ENCODE results near the gene RAVER1.

The RAVER1 gene

DNA sequence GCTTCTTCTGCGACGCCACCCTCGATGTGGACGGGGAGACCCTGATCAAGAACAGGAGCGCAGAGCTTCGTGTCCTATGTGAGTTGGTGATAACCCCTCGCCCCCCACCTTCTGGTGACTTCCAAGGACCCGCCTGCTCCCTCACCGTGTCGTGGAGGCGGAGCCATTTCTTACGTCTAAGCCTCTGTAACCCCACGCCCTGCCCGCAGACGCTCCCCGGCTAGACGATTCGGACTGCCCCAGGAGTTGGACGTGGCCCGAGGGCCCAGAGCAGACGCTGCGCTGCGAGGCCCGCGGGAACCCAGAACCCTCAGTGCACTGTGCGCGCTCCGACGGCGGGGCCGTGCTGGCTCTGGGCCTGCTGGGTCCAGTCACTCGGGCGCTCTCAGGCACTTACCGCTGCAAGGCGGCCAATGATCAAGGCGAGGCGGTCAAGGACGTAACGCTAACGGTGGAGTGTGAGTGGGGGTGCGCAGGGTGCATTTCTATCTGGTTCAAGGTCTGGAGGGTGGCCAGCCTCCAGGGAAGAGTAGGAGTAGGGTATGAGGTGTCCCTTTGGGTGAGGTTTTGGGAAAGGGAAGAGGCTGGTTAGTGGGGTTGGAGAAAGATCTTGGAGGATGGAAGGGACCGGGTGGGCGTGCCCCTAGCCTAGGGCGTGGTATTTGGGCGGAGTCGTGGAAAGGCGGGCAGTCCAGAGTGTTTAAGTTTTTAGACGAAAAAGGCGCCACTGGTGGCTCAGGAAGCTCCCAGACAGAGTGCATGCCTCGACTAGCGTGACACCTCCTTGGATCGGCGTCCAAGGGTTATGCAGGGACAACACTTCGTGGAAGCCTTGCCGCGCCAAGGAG lies 40.3 kb downstream of the RAVER1 start:
- no peak overlapping the region for H3K4me3 ChIP-seq (IDR thresholded peaks at IDR 0.05; ENCODE audit: insufficient read depth, low read depth, low read length)
- no peak overlapping the region for H3K27ac ChIP-seq
- H3K4me1 ChIP-seq (ENCODE audit: low read depth, poor library complexity, severe bottlenecking) = peaks cover 28% of the 10 kb centered on the region
- peaks cover 26% of the 10 kb centered on the region for H3K27me3 ChIP-seq (ENCODE audit: insufficient read depth, low read depth)
- no peak overlapping the region for H3K9ac ChIP-seq
- no peaks in the 10 kb centered on the region for H3K79me2 ChIP-seq (ENCODE audit: insufficient read depth, low read depth)
- H2AFZ ChIP-seq (ENCODE audit: low read depth) = peak overlapping the region; percentile 58; the same call in 1 of the 2 replicates
- H3K4me2 ChIP-seq = peak overlapping the region; percentile 88; the same call in 1 of the 2 replicates
- H4K20me1 ChIP-seq (ENCODE audit: insufficient read depth) = no peaks in the 10 kb centered on the region
- TF ChIP-seq, protein P1, sequence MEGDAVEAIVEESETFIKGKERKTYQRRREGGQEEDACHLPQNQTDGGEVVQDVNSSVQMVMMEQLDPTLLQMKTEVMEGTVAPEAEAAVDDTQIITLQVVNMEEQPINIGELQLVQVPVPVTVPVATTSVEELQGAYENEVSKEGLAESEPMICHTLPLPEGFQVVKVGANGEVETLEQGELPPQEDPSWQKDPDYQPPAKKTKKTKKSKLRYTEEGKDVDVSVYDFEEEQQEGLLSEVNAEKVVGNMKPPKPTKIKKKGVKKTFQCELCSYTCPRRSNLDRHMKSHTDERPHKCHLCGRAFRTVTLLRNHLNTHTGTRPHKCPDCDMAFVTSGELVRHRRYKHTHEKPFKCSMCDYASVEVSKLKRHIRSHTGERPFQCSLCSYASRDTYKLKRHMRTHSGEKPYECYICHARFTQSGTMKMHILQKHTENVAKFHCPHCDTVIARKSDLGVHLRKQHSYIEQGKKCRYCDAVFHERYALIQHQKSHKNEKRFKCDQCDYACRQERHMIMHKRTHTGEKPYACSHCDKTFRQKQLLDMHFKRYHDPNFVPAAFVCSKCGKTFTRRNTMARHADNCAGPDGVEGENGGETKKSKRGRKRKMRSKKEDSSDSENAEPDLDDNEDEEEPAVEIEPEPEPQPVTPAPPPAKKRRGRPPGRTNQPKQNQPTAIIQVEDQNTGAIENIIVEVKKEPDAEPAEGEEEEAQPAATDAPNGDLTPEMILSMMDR (conservative IDR thresholded peaks at IDR 0.05; ENCODE audit: low read depth, low read length) = no peak
- no peaks in the 10 kb centered on the region for H3K36me3 ChIP-seq (ENCODE audit: insufficient read depth)

DNA sequence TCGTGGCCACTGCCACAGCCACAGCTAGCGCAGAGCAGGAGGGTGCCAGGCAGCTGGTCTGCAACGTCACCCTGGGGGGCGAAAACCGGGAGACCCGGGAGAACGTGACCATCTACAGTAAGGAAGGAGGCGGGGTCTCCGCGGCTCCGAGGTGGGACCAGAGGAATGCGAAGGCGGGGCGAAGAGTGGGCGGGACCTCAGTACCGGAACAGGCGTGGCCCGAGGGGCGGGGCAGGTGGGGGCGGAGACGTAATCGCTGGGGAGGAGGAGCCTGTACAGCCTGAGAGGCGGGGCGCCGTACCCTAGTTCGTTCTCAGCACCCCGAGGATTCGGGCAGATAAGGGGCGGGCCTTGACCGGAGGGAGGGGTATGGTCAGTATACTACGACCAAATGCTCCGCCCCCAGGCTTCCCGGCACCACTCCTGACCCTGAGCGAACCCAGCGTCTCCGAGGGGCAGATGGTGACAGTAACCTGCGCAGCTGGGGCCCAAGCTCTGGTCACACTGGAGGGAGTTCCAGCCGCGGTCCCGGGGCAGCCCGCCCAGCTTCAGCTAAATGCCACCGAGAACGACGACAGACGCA lies 41.0 kb downstream of the RAVER1 start:
- H3K36me3 ChIP-seq (ENCODE audit: insufficient read depth) = no peaks in the 10 kb centered on the region
- H3K4me1 ChIP-seq (ENCODE audit: low read depth, poor library complexity, severe bottlenecking) = peaks cover 28% of the 10 kb centered on the region
- H3K27ac ChIP-seq = no peak overlapping the region
- no peaks in the 10 kb centered on the region for H4K20me1 ChIP-seq (ENCODE audit: insufficient read depth)
- H3K79me2 ChIP-seq (ENCODE audit: insufficient read depth, low read depth) = no peaks in the 10 kb centered on the region
- H3K27me3 ChIP-seq (ENCODE audit: insufficient read depth, low read depth) = peaks cover 26% of the 10 kb centered on the region
- H2AFZ ChIP-seq (ENCODE audit: low read depth) = peak overlapping the region; percentile 58; the same call in 1 of the 2 replicates
- no peak overlapping the region for H3K9ac ChIP-seq
- TF ChIP-seq, protein P1 (conservative IDR thresholded peaks at IDR 0.05; ENCODE audit: low read depth, low read length) = no peak
- no peak overlapping the region for H3K4me3 ChIP-seq (IDR thresholded peaks at IDR 0.05; ENCODE audit: insufficient read depth, low read depth, low read length)
- peak overlapping the region; percentile 88 for H3K4me2 ChIP-seq

DNA sequence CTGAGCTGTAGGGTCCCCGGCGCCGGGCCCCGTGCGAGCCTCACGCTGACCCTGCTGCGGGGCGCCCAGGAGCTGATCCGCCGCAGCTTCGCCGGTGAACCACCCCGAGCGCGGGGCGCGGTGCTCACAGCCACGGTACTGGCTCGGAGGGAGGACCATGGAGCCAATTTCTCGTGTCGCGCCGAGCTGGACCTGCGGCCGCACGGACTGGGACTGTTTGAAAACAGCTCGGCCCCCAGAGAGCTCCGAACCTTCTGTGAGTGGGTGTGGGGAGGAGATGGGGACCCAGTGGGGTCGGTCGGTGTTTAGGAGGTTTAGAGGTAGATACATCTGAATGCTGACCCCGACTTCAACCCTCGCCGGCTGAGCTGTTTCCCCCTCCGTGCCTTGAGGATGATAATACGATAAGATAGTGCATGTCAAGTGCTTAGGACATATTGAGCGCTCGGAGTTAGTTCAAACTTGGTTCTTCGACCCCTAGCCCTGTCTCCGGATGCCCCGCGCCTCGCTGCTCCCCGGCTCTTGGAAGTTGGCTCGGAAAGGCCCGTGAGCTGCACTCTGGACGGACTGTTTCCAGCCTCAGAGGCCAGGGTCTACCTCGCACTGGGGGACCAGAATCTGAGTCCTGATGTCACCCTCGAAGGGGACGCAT lies 41.6 kb downstream of the RAVER1 start:
- H3K4me2 ChIP-seq = peak overlapping the region; percentile 88
- no peaks in the 10 kb centered on the region for H3K36me3 ChIP-seq (ENCODE audit: insufficient read depth)
- H3K4me1 ChIP-seq (ENCODE audit: low read depth, poor library complexity, severe bottlenecking) = peaks cover 30% of the 10 kb centered on the region
- H3K9ac ChIP-seq = no peak overlapping the region
- no peaks in the 10 kb centered on the region for H3K79me2 ChIP-seq (ENCODE audit: insufficient read depth, low read depth)
- no peak overlapping the region for H3K4me3 ChIP-seq (IDR thresholded peaks at IDR 0.05; ENCODE audit: insufficient read depth, low read depth, low read length)
- no peaks in the 10 kb centered on the region for H4K20me1 ChIP-seq (ENCODE audit: insufficient read depth)
- TF ChIP-seq, protein P1 (conservative IDR thresholded peaks at IDR 0.05; ENCODE audit: low read depth, low read length) = no peak
- H3K27me3 ChIP-seq (ENCODE audit: insufficient read depth, low read depth) = peaks cover 26% of the 10 kb centered on the region
- peak overlapping the region; percentile 58 for H2AFZ ChIP-seq (ENCODE audit: low read depth)
- H3K27ac ChIP-seq = no peak overlapping the region

DNA sequence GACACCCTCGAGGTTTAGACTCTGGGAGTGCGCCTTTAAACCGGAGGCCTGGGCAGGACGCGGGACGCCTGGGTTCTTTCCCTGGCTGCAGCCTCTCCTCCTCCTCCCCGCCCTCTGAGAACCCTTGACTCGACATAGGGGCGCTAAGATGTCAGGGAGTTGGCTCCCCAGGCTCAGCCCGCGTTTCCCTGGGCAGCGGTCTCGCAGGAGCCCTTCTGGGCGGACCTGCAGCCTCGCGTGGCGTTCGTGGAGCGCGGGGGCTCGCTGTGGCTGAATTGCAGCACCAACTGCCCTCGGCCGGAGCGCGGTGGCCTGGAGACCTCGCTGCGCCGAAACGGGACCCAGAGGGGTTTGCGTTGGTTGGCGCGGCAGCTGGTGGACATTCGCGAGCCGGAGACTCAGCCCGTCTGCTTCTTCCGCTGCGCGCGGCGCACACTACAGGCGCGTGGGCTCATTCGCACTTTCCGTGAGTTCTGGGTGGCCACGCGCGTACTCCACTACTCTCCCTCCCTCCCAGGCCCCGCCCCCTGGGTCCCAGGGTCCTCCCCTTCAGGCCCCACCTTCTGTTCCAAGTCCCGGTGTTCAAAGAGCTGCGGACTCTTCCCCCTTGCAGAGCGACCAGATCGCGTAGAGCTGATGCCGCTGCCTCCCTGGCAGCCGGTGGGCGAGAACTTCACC lies 42.3 kb downstream of the RAVER1 start:
- Histone ChIP-seq H2AFZ (ENCODE audit: low read depth) (peak overlapping the region; percentile 58), H3K36me3 (ENCODE audit: insufficient read depth) (no peaks in the 10 kb centered on the region), H3K4me3 (IDR thresholded peaks at IDR 0.05; ENCODE audit: insufficient read depth, low read depth, low read length) (no peak overlapping the region), H3K4me2 (peak overlapping the region; percentile 88), H3K27me3 (ENCODE audit: insufficient read depth, low read depth) (peaks cover 26% of the 10 kb centered on the region), H4K20me1 (ENCODE audit: insufficient read depth) (no peaks in the 10 kb centered on the region), H3K9ac (no peak overlapping the region), H3K79me2 (ENCODE audit: insufficient read depth, low read depth) (no peaks in the 10 kb centered on the region), H3K4me1 (ENCODE audit: low read depth, poor library complexity, severe bottlenecking) (peaks cover 33% of the 10 kb centered on the region), H3K27ac (no peak overlapping the region)
- TF ChIP-seq, protein P1 (conservative IDR thresholded peaks at IDR 0.05; ENCODE audit: low read depth, low read length) = no peak

All from KMS-11 (cell line).